H9 (cell line): Measurements from ENCODE around the gene LCNL1. TPM values are rescaled to one million over a fixed set of nuclear protein-coding genes. Genes with fewer than 3 reads are reported as not detected.

Source experiments
- DNase-seq: peaks from one replicate; pipeline ENCODE4 v3.0.0-alpha.2; 2017
- H2AFZ ChIP-seq: one replicate; pipeline ENCODE4 v1.6.1; 2013; ENCODE audit warnings: mild to moderate bottlenecking, low read length, control low read depth, moderate library complexity
- H2AK5ac ChIP-seq: 2 replicates; pipeline ENCODE4 v1.6.1; 2013; ENCODE audit warnings: low read length, control low read depth, mixed read lengths; ENCODE audit not compliant: insufficient read length
- H2BK120ac ChIP-seq: one replicate; pipeline ENCODE4 v1.6.1; 2013; ENCODE audit warnings: low read depth, mild to moderate bottlenecking, low read length, control low read depth, inconsistent platforms; ENCODE audit not compliant: poor library complexity, severe bottlenecking
- H2BK12ac ChIP-seq: 2 replicates; pipeline ENCODE4 v1.6.1; 2013; ENCODE audit warnings: low read length, control low read depth, mixed read lengths, low read depth; ENCODE audit not compliant: insufficient read length
- H2BK15ac ChIP-seq: 2 replicates; pipeline ENCODE4 v1.6.1; 2013; ENCODE audit warnings: low read depth, low read length, control low read depth
- H2BK20ac ChIP-seq: one replicate; pipeline ENCODE4 v1.6.1; 2013; ENCODE audit warnings: low read depth, mild to moderate bottlenecking, low read length, control low read depth, inconsistent platforms; ENCODE audit not compliant: poor library complexity, severe bottlenecking
- H2BK5ac ChIP-seq: 2 replicates; pipeline ENCODE4 v1.6.1; 2013; ENCODE audit warnings: low read length, control low read depth, mixed read lengths; ENCODE audit not compliant: insufficient read length
- H3K14ac ChIP-seq: 2 replicates; pipeline ENCODE4 v1.6.1; 2013; ENCODE audit warnings: low read length, control low read depth; ENCODE audit not compliant: insufficient read depth
- H3K18ac ChIP-seq: 2 replicates; pipeline ENCODE4 v1.6.1; 2013; ENCODE audit warnings: low read depth, mild to moderate bottlenecking, mixed read lengths, low read length, control low read depth; ENCODE audit not compliant: insufficient read length
- H3K23ac ChIP-seq: 2 replicates; pipeline ENCODE4 v1.6.1; 2013; ENCODE audit warnings: low read length, control low read depth, mixed read lengths, low read depth; ENCODE audit not compliant: insufficient read length
- H3K23me2 ChIP-seq: 2 replicates; pipeline ENCODE4 v1.6.1; 2013; ENCODE audit warnings: low read depth, mild to moderate bottlenecking, mixed read lengths, low read length, control low read depth; ENCODE audit not compliant: insufficient read length, poor library complexity, severe bottlenecking
- H3K27ac ChIP-seq: 2 replicates; pipeline ENCODE4 v1.5.1; 2013; ENCODE audit warnings: low read length, control low read depth, mixed read lengths, low read depth; ENCODE audit not compliant: insufficient read length
- H3K27me3 ChIP-seq: 2 replicates; pipeline ENCODE4 v1.6.1; 2013; ENCODE audit warnings: low read length, control low read depth, inconsistent platforms; ENCODE audit not compliant: insufficient read depth
- H3K4ac ChIP-seq: 2 replicates; pipeline ENCODE4 v1.6.1; 2013; ENCODE audit warnings: low read depth, mild to moderate bottlenecking, control low read depth, inconsistent platforms, low read length, moderate library complexity
- H3K4me1 ChIP-seq: 2 replicates; pipeline ENCODE4 v1.6.1; 2013; ENCODE audit warnings: low read length, control low read depth, inconsistent platforms; ENCODE audit not compliant: insufficient read depth
- H3K4me2 ChIP-seq: 2 replicates; pipeline ENCODE4 v1.6.1; 2013; ENCODE audit warnings: low read length, control low read depth, mixed read lengths; ENCODE audit not compliant: insufficient read length, insufficient read depth
- H3K56ac ChIP-seq: 2 replicates; pipeline ENCODE4 v1.6.1; 2013; ENCODE audit warnings: low read depth, mild to moderate bottlenecking, mixed read lengths, low read length, control low read depth; ENCODE audit not compliant: insufficient read length
- H3K79me1 ChIP-seq: 2 replicates; pipeline ENCODE4 v1.6.1; 2013; ENCODE audit warnings: low read depth, mild to moderate bottlenecking, moderate library complexity, low read length, control low read depth, inconsistent platforms; ENCODE audit not compliant: insufficient read depth, poor library complexity, severe bottlenecking
- H3K79me2 ChIP-seq: 2 replicates; pipeline ENCODE4 v1.6.1; 2013; ENCODE audit warnings: low read length, control low read depth, inconsistent platforms; ENCODE audit not compliant: insufficient read depth
- H3K9ac ChIP-seq: 2 replicates; pipeline ENCODE4 v1.6.1; 2013; ENCODE audit warnings: low read length, control low read depth, mixed read lengths; ENCODE audit not compliant: insufficient read length; ENCODE audit errors: extremely low read depth
- H3K9me3 ChIP-seq: one replicate; pipeline ENCODE4 v1.6.1; 2013; ENCODE audit warnings: low read depth, low read length, inconsistent platforms; ENCODE audit not compliant: control insufficient read depth
- H3T11ph ChIP-seq: one replicate; pipeline ENCODE4 v1.6.1; 2013; ENCODE audit warnings: mild to moderate bottlenecking, low read length, control low read depth, inconsistent platforms
- H4K20me1 ChIP-seq: one replicate; pipeline ENCODE4 v1.6.1; 2013; ENCODE audit not compliant: control insufficient read depth, insufficient read length, insufficient read depth
- H4K5ac ChIP-seq: 2 replicates; pipeline ENCODE4 v1.6.1; 2013; ENCODE audit warnings: low read depth, mild to moderate bottlenecking, mixed read lengths, low read length, control low read depth; ENCODE audit not compliant: insufficient read length
- H4K8ac ChIP-seq: replicated peaks from 2 replicates; pipeline ENCODE4 v1.6.1; 2013; ENCODE audit warnings: low read length, control low read depth, mixed read lengths, low read depth; ENCODE audit not compliant: insufficient read length
- H4K91ac ChIP-seq: 2 replicates; pipeline ENCODE4 v1.6.1; 2013; ENCODE audit warnings: low read depth, mild to moderate bottlenecking, moderate library complexity, mixed read lengths, low read length, control low read depth; ENCODE audit not compliant: insufficient read length
- H3K27ac Mint-ChIP-seq, 3 experiments: 2 replicates in 2 of 3; 3 replicates in 1 of 3; pipeline ENCODE4 v1.8.0; 2020 to 2021; ENCODE audit warnings: mixed read lengths in 3 of 3, mild to moderate bottlenecking in 1 of 3, moderate library complexity in 1 of 3
- H3K27me3 Mint-ChIP-seq: 2 replicates; pipeline ENCODE4 v1.8.0; 2021; ENCODE audit warnings: low read depth, mild to moderate bottlenecking, moderate library complexity, mixed read lengths
- H3K36me3 Mint-ChIP-seq, 3 experiments: 2 replicates in 2 of 3; 3 replicates in 1 of 3; pipeline ENCODE4 v1.8.0; 2020 to 2021; ENCODE audit warnings: low read depth in 3 of 3, mixed read lengths in 3 of 3; ENCODE audit not compliant: insufficient read depth in 1 of 3
- H3K4me1 Mint-ChIP-seq, 2 experiments: 2 replicates each; pipeline ENCODE4 v1.8.0; 2020; ENCODE audit warnings: mixed read lengths in 2 of 2
- H3K4me3 Mint-ChIP-seq, 2 experiments: 2 replicates in 1 of 2; 3 replicates in 1 of 2; pipeline ENCODE4 v1.8.0; 2020 to 2021; ENCODE audit warnings: mild to moderate bottlenecking in 2 of 2, mixed read lengths in 2 of 2, moderate library complexity in 1 of 2
- H3K9me3 Mint-ChIP-seq, 2 experiments: 2 replicates in 1 of 2; 3 replicates in 1 of 2; pipeline ENCODE4 v1.8.0; 2020; ENCODE audit warnings: mild to moderate bottlenecking in 2 of 2, mixed read lengths in 2 of 2, moderate library complexity in 1 of 2
- whole genome bisulfite sequencing: extraction: QIAGEN DNeasy Blood & Tissue Kit; methylation state at CpG from one replicate; pipeline ENCODE4 v1.1.7; 2013; ENCODE audit warnings: missing lambda C conversion rate, low lambda C conversion rate, mixed read lengths; ENCODE audit not compliant: insufficient read length; ENCODE audit errors: extremely low coverage; 5-methylcytosine and 5-hydroxymethylcytosine counted together
- total RNA-seq: library from RNA; stranded (reverse); gene quantifications from 2 replicates; pipeline ENCODE4 v1.2.1, GENCODE V29; 2021
- TF ChIP-seq, protein P1 (sequence below): fragments of 200-600 bp; sonication (generic); conservative IDR thresholded peaks from 3 replicates; pipeline ENCODE4 v1.8.0; 2021; ENCODE audit warnings: antibody characterized with exemption, mild to moderate bottlenecking

Gene LCNL1
- total RNA-seq, 1 experiment from 2014 or later, result 0.20 TPM

DNA sequence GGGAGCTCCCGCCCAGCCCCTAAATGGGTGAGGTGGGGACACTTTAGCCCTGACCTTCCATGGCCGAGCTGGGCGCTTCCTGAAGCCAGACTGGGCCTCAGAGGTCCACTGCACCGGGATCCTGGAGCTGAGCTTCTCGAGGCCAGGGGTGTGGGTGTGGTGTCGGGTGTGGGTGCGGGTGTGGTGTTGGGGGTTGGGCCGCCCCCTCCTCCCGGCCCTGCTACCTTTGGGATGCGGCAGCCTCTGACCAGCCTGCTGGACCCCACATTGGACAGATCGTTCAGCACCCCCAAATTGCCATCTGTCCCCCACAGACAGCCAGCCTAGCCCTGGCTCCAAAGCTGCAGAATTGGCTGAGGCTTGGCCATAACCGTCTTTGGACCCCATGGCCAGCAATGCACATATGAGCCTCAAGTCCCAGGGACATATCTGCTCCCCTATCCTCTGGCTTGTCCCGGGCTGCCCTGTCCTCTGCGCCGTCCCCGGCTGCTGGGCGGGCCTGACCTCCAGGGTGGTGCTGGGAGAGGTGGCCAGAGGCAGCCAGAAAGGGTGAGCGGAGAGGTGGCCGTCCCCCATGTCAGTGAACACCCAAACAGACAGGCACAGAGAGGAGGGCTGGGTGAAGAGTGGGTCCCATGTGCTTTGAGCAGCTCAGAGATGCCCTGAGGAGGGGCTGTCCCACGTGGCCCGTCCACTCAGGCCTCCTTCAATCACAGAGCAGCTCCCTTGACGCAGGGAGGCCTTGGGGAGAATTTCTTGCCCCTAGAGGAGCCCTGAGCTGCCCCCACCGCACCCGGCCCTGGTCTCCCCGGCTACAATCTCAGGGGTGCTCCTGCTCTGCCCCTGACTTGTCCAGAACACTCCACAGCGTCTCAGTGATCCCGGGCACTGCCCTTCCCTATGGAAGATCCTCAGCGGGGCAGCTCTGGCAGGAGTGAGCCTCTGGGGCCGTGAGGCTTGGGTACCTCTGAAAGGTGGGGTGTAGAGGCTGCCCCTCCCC, 8.9 kb upstream of the LCNL1 start:
- Histone ChIP-seq H3K79me1 (no peaks in the 10 kb centered on the region), H2BK120ac (no peak overlapping the region), H3K18ac (no peak overlapping the region), H3K79me2 (no peaks in the 10 kb centered on the region), H2BK12ac (no peak overlapping the region), H3K9me3 (no peaks in the 10 kb centered on the region), H4K5ac (no peak overlapping the region), H3K23me2 (peaks cover 9% of the 10 kb centered on the region), H3K14ac (no peak overlapping the region; the same call in 1 of the 2 replicates), H3K9ac (no peak overlapping the region), H3K27me3 (no peaks in the 10 kb centered on the region), H3T11ph (no peak overlapping the region), H3K23ac (no peak overlapping the region), H4K91ac (no peak overlapping the region), H3K4me1 (no peaks in the 10 kb centered on the region; the same call in 1 of the 2 replicates), H2AFZ (no peak overlapping the region), H4K8ac (no peak overlapping the region), H2BK5ac (no peak overlapping the region), H3K27ac (no peak overlapping the region), H2BK20ac (no peak overlapping the region), H3K4me2 (no peak overlapping the region), H3K56ac (no peak overlapping the region), H3K4ac (no peak overlapping the region), H4K20me1 (no peaks in the 10 kb centered on the region), H2AK5ac (no peak overlapping the region), H2BK15ac (no peak overlapping the region)
- TF ChIP-seq, protein P1, sequence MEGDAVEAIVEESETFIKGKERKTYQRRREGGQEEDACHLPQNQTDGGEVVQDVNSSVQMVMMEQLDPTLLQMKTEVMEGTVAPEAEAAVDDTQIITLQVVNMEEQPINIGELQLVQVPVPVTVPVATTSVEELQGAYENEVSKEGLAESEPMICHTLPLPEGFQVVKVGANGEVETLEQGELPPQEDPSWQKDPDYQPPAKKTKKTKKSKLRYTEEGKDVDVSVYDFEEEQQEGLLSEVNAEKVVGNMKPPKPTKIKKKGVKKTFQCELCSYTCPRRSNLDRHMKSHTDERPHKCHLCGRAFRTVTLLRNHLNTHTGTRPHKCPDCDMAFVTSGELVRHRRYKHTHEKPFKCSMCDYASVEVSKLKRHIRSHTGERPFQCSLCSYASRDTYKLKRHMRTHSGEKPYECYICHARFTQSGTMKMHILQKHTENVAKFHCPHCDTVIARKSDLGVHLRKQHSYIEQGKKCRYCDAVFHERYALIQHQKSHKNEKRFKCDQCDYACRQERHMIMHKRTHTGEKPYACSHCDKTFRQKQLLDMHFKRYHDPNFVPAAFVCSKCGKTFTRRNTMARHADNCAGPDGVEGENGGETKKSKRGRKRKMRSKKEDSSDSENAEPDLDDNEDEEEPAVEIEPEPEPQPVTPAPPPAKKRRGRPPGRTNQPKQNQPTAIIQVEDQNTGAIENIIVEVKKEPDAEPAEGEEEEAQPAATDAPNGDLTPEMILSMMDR, result no peak
- no peak overlapping the region for H3K27ac Mint-ChIP-seq
- no peaks in the 10 kb centered on the region for H3K9me3 Mint-ChIP-seq
- peaks cover 2 to 8% of the 10 kb centered on the region in 2 experiments for H3K4me1 Mint-ChIP-seq
- no CpG with 5 or more reads among the region's 29 CpGs for WGBS
- peaks cover 6% of the 10 kb centered on the region for H3K27me3 Mint-ChIP-seq
- H3K36me3 Mint-ChIP-seq, result no peaks in the 10 kb centered on the region
- no peak for DNase-seq
- H3K4me3 Mint-ChIP-seq, result no peak overlapping the region
